Tibial nerve (tissue), 4 donors: ENCODE data around the gene ADGRG4.

Source experiments
- EP300 ChIP-seq, 2 donors: sonication (generic); formaldehyde crosslinking; IDR thresholded peaks; one replicate each; pipeline ENCODE4 v1.6.1; 2017; ENCODE audit warnings: antibody characterized with exemption in 2 of 2, mild to moderate bottlenecking in 1 of 2
- POLR2A ChIP-seq, 2 donors: fragments of 450-650 bp; IDR thresholded peaks; one replicate each; pipeline ENCODE4 v1.6.1; 2017; ENCODE audit warnings: antibody characterized with exemption in 2 of 2, mild to moderate bottlenecking in 2 of 2, moderate library complexity in 2 of 2
- TF ChIP-seq, protein P1 (sequence below), 5 experiments: fragments of 200-600 bp in 3 of 5; fragments of 450-650 bp in 2 of 5; sonication (generic) in 3 of 5; IDR thresholded peaks; one replicate each; pipeline ENCODE4 v1.5.1; 2016 to 2019; ENCODE audit warnings: antibody characterized with exemption in 5 of 5, mild to moderate bottlenecking in 3 of 5, moderate library complexity in 2 of 5

DNA sequence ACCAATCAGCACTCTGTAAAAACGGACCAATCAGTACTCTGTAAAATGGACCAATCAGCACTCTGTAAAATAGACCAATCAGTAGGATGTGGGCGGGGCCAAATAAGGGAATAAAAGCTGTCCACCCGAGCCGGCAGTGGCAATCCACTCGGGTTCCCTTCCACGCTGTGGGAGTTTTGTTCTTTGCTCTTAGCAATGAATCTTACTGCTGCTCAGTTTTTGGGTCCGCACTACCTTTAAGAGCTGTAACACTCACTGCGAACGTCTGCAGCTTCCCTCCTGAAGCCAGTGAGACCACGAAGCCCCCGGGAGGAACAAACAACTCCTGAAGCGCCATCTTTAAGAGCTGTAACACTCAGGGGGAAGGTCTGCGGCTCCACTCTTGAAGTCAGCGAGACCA, 120.6 kb downstream of the ADGRG4 start:
- TF ChIP-seq, protein P1, sequence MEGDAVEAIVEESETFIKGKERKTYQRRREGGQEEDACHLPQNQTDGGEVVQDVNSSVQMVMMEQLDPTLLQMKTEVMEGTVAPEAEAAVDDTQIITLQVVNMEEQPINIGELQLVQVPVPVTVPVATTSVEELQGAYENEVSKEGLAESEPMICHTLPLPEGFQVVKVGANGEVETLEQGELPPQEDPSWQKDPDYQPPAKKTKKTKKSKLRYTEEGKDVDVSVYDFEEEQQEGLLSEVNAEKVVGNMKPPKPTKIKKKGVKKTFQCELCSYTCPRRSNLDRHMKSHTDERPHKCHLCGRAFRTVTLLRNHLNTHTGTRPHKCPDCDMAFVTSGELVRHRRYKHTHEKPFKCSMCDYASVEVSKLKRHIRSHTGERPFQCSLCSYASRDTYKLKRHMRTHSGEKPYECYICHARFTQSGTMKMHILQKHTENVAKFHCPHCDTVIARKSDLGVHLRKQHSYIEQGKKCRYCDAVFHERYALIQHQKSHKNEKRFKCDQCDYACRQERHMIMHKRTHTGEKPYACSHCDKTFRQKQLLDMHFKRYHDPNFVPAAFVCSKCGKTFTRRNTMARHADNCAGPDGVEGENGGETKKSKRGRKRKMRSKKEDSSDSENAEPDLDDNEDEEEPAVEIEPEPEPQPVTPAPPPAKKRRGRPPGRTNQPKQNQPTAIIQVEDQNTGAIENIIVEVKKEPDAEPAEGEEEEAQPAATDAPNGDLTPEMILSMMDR (IDR thresholded peaks at IDR 0.05): no peak
- no peak for TF ChIP-seq POLR2A (IDR thresholded peaks at IDR 0.05)
- no peak for TF ChIP-seq EP300 (IDR thresholded peaks at IDR 0.05)
